ENCODE results near the gene CNNM2. TPM values are rescaled to one million over a fixed set of nuclear protein-coding genes. Genes with fewer than 3 reads are reported as not detected.

CNNM2 gene
- total and polyA plus RNA-seq, 2 donors (not counting 1 experiment from before 2014, with no cell fraction given): 6.6 to 21.6 TPM

GRCh38 chr10:102878629-102879028, 39.5 kb upstream of the CNNM2 start:
- POLR2A ChIA-PET: no interaction called here
- CTCF ChIA-PET: no interaction called here
- no peak overlapping the region for H3K4me2 ChIP-seq (replicated peaks; ENCODE audit: low read depth, low read length, poor library complexity, severe bottlenecking)

DNA sequence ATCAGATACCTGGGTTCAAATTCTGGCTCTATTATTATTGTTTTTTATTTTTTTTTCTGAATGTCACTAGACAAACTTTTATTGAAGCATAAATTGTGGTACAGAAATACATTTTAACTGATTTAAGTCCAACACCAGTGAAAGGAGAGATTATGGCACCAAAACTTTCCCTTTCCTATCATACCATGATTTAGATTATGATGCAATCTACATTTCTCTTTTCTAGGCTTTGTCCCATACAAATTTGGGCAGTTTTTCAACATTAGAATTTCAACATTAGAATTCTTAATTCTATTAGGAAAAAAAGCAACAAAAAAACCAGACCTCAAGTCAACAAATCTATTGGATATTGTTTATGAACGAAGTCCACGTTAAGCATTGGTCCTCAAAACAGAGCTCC, 37.8 kb upstream of the CNNM2 start:
- ATAC-seq (ENCODE audit: low read depth) (no peak), DNase-seq (no peak)
- H3K27me3 ChIP-seq (replicated peaks in 1 of 4; ENCODE audit: control extremely low read depth in 1 of 4, control insufficient read depth in 3 of 4, insufficient read depth in 4 of 4, low read length in 3 of 4): no peaks in the 10 kb centered on the region
- H3K4me3 ChIP-seq (ENCODE audit: control extremely low read depth in 1 of 5, extremely low read depth in 1 of 5, insufficient read depth in 1 of 5, low read depth in 2 of 5, low read length in 4 of 5): no peak overlapping the region
- no peaks in the 10 kb centered on the region for H3K4me1 Mint-ChIP-seq
- H3K9me3 Mint-ChIP-seq (ENCODE audit: insufficient read depth): no peaks in the 10 kb centered on the region
- no peak overlapping the region for H3K4me2 ChIP-seq (replicated peaks; ENCODE audit: low read depth, low read length, poor library complexity, severe bottlenecking)
- H2AFZ ChIP-seq (ENCODE audit: insufficient read depth, low read depth, low read length, poor library complexity, severe bottlenecking): no peak overlapping the region
- H3K4me3 Mint-ChIP-seq: no peak overlapping the region
- H3K79me2 ChIP-seq (ENCODE audit: control insufficient read depth, insufficient read depth, low read length): no peaks in the 10 kb centered on the region
- TF ChIP-seq EZH2 (IDR thresholded peaks at IDR 0.05; ENCODE audit: borderline replicate concordance, insufficient read depth, low read depth, low read length, poor library complexity, severe bottlenecking): no peak
- TF ChIP-seq CTCF (IDR thresholded peaks at IDR 0.05): no peak
- H3K4me1 ChIP-seq (ENCODE audit: control insufficient read depth in 2 of 2, insufficient read depth in 2 of 2, low read length in 2 of 2): no peaks in the 10 kb centered on the region
- H3K27ac ChIP-seq (ENCODE audit: low read length in 2 of 2): no peak overlapping the region
- H3K9me3 ChIP-seq (ENCODE audit: control extremely low read depth in 1 of 3, control insufficient read depth in 2 of 3, insufficient read depth in 1 of 3, low read length in 2 of 3): no peaks in the 10 kb centered on the region
- H3K27me3 Mint-ChIP-seq: no peaks in the 10 kb centered on the region
- no CpG with 5 or more reads among the region's 2 CpGs for WGBS (ENCODE audit: insufficient coverage)
- POLR2A ChIA-PET: no interaction called here
- H4K20me1 ChIP-seq (ENCODE audit: control insufficient read depth, insufficient read depth, low read length, poor library complexity, severe bottlenecking): no peaks in the 10 kb centered on the region
- no peaks in the 10 kb centered on the region for H3K36me3 ChIP-seq (replicated peaks in 1 of 2; ENCODE audit: control extremely low read depth in 1 of 2, control insufficient read depth in 1 of 2, extremely low read depth in 1 of 2, insufficient read depth in 2 of 2, low read length in 1 of 2)
- intact Hi-C loops (cut with micrococcal nuclease): no loop called here
- CTCF ChIA-PET: no interaction called here
- no peak overlapping the region for H3K9ac ChIP-seq (ENCODE audit: low read length)
- H3K27ac Mint-ChIP-seq: no peak overlapping the region

More at GRCh38 chr10:102878629-102879028, 39.5 kb upstream of the CNNM2 start:
- Histone ChIP-seq H3K4me3 (ENCODE audit: control extremely low read depth in 1 of 5, extremely low read depth in 1 of 5, insufficient read depth in 1 of 5, low read depth in 2 of 5, low read length in 4 of 5) (no peak overlapping the region), H3K9me3 (ENCODE audit: control extremely low read depth in 1 of 3, control insufficient read depth in 2 of 3, insufficient read depth in 1 of 3, low read length in 2 of 3) (no peaks in the 10 kb centered on the region), H3K9ac (ENCODE audit: low read length) (no peak overlapping the region), H3K27me3 (replicated peaks in 1 of 4; ENCODE audit: control extremely low read depth in 1 of 4, control insufficient read depth in 3 of 4, insufficient read depth in 4 of 4, low read length in 3 of 4) (no peaks in the 10 kb centered on the region), H3K79me2 (ENCODE audit: control insufficient read depth, insufficient read depth, low read length) (no peaks in the 10 kb centered on the region), H4K20me1 (ENCODE audit: control insufficient read depth, insufficient read depth, low read length, poor library complexity, severe bottlenecking) (no peaks in the 10 kb centered on the region), H3K36me3 (replicated peaks in 1 of 2; ENCODE audit: control extremely low read depth in 1 of 2, control insufficient read depth in 1 of 2, extremely low read depth in 1 of 2, insufficient read depth in 2 of 2, low read length in 1 of 2) (no peaks in the 10 kb centered on the region), H3K4me1 (ENCODE audit: control insufficient read depth in 2 of 2, insufficient read depth in 2 of 2, low read length in 2 of 2) (no peaks in the 10 kb centered on the region), H2AFZ (ENCODE audit: insufficient read depth, low read depth, low read length, poor library complexity, severe bottlenecking) (no peak overlapping the region), H3K27ac (ENCODE audit: low read length in 2 of 2) (no peak overlapping the region)
- WGBS (ENCODE audit: insufficient coverage): 82% methylated on average over 2 of the region's 4 CpGs
- Mint-ChIP-seq H3K27me3 (peaks cover 5% of the 10 kb centered on the region), H3K4me3 (no peak overlapping the region), H3K4me1 (no peaks in the 10 kb centered on the region), H3K9me3 (ENCODE audit: insufficient read depth) (no peaks in the 10 kb centered on the region), H3K27ac (no peak overlapping the region)
- DNase-seq (no peak), ATAC-seq (ENCODE audit: low read depth) (no peak)
- TF ChIP-seq EZH2 (IDR thresholded peaks at IDR 0.05; ENCODE audit: borderline replicate concordance, insufficient read depth, low read depth, low read length, poor library complexity, severe bottlenecking) (no peak), CTCF (IDR thresholded peaks at IDR 0.05) (no peak)
- intact Hi-C loops (cut with micrococcal nuclease): no loop called here
